B cell (primary cell): ENCODE measurements around the gene PFKFB3. TPM values are rescaled to one million over a fixed set of nuclear protein-coding genes. Genes with fewer than 3 reads are reported as not detected.

Experiments used
- ATAC-seq: fragments of 200-7000 bp; cut with Tn5 transposase; one replicate; pipeline ENCODE4 v1.10.0; 2021; ENCODE audit warnings: low read depth, mild to moderate bottlenecking, moderate number of reproducible peaks, moderate library complexity
- CTCF ChIA-PET: fragments of 350-600 bp; sonication (Branson Sonifier 250); formaldehyde crosslinking; loops from one replicate; lab custom pipeline; 2021; ENCODE audit warnings: antibody characterized with exemption, inconsistent platforms; lab: Charles Lee
- POLR2A ChIA-PET: fragments of 350-600 bp; sonication (Branson Sonifier 250); formaldehyde crosslinking; loops from one replicate; lab custom pipeline; 2021; ENCODE audit warnings: antibody characterized with exemption; lab: Charles Lee
- DNase-seq: peaks from one replicate; pipeline ENCODE4 v3.0.0; 2013
- H2AFZ ChIP-seq: 2 replicates; pipeline ENCODE4 v1.6.1; 2012; ENCODE audit warnings: mild to moderate bottlenecking, low read depth, low read length; ENCODE audit not compliant: insufficient read depth, poor library complexity, severe bottlenecking
- H3K27ac ChIP-seq, 2 donors: 1 replicate in 1 of 2; 2 replicates in 1 of 2; pipeline ENCODE4 v1.5.1; 2012 to 2013; ENCODE audit warnings: low read length in 2 of 2, mild to moderate bottlenecking in 2 of 2, moderate library complexity in 1 of 2
- H3K27me3 ChIP-seq, 4 experiments: fragments of 200-600 bp in 1 of 4; sonication (generic) in 1 of 4; replicated peaks in 1 of 4; 1 replicate in 2 of 4; 2 replicates in 2 of 4; pipeline versions ENCODE4 v1.6.1 to v1.7.0; 2013 to 2016; ENCODE audit warnings: low read length in 3 of 4, mild to moderate bottlenecking in 2 of 4, mixed read lengths in 1 of 4, moderate library complexity in 1 of 4; ENCODE audit not compliant: insufficient read depth in 4 of 4, control insufficient read depth in 3 of 4; ENCODE audit errors: control extremely low read depth in 1 of 4
- H3K36me3 ChIP-seq, 2 experiments: replicated peaks in 1 of 2; 1 replicate in 1 of 2; 2 replicates in 1 of 2; pipeline versions ENCODE4 v1.6.1 to v1.7.1; 2013; ENCODE audit warnings: low read length in 1 of 2; ENCODE audit not compliant: insufficient read depth in 2 of 2, control insufficient read depth in 1 of 2; ENCODE audit errors: control extremely low read depth in 1 of 2, extremely low read depth in 1 of 2
- H3K4me1 ChIP-seq, 2 donors: fragments of 200-600 bp in 1 of 2; sonication (generic) in 1 of 2; 1 replicate in 1 of 2; 2 replicates in 1 of 2; pipeline versions ENCODE4 v1.5.1 to v1.6.1; 2013 to 2017; ENCODE audit warnings: low read length in 2 of 2; ENCODE audit not compliant: control insufficient read depth in 2 of 2, insufficient read depth in 2 of 2
- H3K4me2 ChIP-seq: replicated peaks from 2 replicates; pipeline ENCODE3; 2012; ENCODE audit warnings: mild to moderate bottlenecking, low read depth, low read length; ENCODE audit not compliant: poor library complexity, severe bottlenecking
- H3K4me3 ChIP-seq, 5 experiments: fragments of 200-600 bp in 1 of 5; sonication (generic) in 1 of 5; 1 replicate in 3 of 5; 2 replicates in 2 of 5; pipeline versions ENCODE4 v1.5.1 to v1.7.0; 2011 to 2016; ENCODE audit warnings: low read length in 4 of 5, mild to moderate bottlenecking in 4 of 5, low read depth in 2 of 5, control low read depth in 1 of 5, moderate library complexity in 1 of 5; ENCODE audit not compliant: insufficient read depth in 1 of 5; ENCODE audit errors: control extremely low read depth in 1 of 5, extremely low read depth in 1 of 5
- H3K79me2 ChIP-seq: fragments of 200-600 bp; sonication (generic); one replicate; pipeline ENCODE4 v1.6.0; 2016; ENCODE audit warnings: low read length; ENCODE audit not compliant: control insufficient read depth, insufficient read depth
- H3K9ac ChIP-seq: fragments of 200-600 bp; sonication (generic); 2 replicates; pipeline ENCODE4 v1.6.1; 2017; ENCODE audit warnings: mild to moderate bottlenecking, low read length, moderate library complexity
- H3K9me3 ChIP-seq, 3 donors: one replicate each; pipeline versions ENCODE4 v1.6.1 to v1.7.1; 2013; ENCODE audit warnings: low read length in 2 of 3; ENCODE audit not compliant: control insufficient read depth in 2 of 3, insufficient read depth in 1 of 3; ENCODE audit errors: control extremely low read depth in 1 of 3
- H4K20me1 ChIP-seq: 2 replicates; pipeline ENCODE4 v1.6.0; 2012; ENCODE audit warnings: mild to moderate bottlenecking, low read length; ENCODE audit not compliant: insufficient read depth, control insufficient read depth, poor library complexity, severe bottlenecking
- H3K27ac Mint-ChIP-seq: one replicate; pipeline ENCODE4 v1.8.0; 2021; ENCODE audit warnings: mixed read lengths
- H3K27me3 Mint-ChIP-seq: one replicate; pipeline ENCODE4 v1.8.0; 2021; ENCODE audit warnings: mixed read lengths
- H3K4me1 Mint-ChIP-seq: one replicate; pipeline ENCODE4 v1.8.0; 2021; ENCODE audit warnings: mixed read lengths
- H3K4me3 Mint-ChIP-seq: one replicate; pipeline ENCODE4 v1.8.0; 2021; ENCODE audit warnings: mixed read lengths
- H3K9me3 Mint-ChIP-seq: one replicate; pipeline ENCODE4 v1.8.0; 2022; ENCODE audit warnings: mixed read lengths; ENCODE audit not compliant: insufficient read depth
- CTCF ChIP-seq: fragments of 200-600 bp; IDR thresholded peaks from one replicate; pipeline ENCODE4 v1.8.0; 2022; ENCODE audit warnings: antibody characterized with exemption, mild to moderate bottlenecking
- EZH2 ChIP-seq: IDR thresholded peaks from 2 replicates; pipeline ENCODE4 v1.6.1; 2012; ENCODE audit warnings: borderline replicate concordance, low read depth, mild to moderate bottlenecking, moderate library complexity, low read length; ENCODE audit not compliant: insufficient read depth, poor library complexity, severe bottlenecking
- WGBS: methylation state at CpG from one replicate; pipeline ENCODE4 v1.1.5; 2013; ENCODE audit warnings: missing lambda C conversion rate; ENCODE audit not compliant: insufficient coverage; 5-methylcytosine and 5-hydroxymethylcytosine counted together
- intact Hi-C: fragments of 100-400 bp; cut with micrococcal nuclease; formaldehyde crosslinking; loops from one replicate; pipeline ENCODE4 v1.10.0; 2022
- polyA plus RNA-seq: library from polyadenylated mRNA; depleted of rRNA; stranded (reverse); fragments of >200 nt; gene quantifications from 2 replicates; pipeline ENCODE4 v1.2.3, GENCODE V29; 2012
- total RNA-seq, 2 donors: library from RNA; stranded (reverse); fragments of 120-200 nt in 1 of 2; gene quantifications; 1 replicate in 1 of 2; 2 replicates in 1 of 2; pipeline versions ENCODE4 v1.2.3 to v1.2.4, GENCODE V29; 2013 to 2022

The PFKFB3 gene
- total and polyA plus RNA-seq, 2 donors (not counting 1 experiment from before 2014, with no cell fraction given), result 13.2 to 239 TPM

DNA sequence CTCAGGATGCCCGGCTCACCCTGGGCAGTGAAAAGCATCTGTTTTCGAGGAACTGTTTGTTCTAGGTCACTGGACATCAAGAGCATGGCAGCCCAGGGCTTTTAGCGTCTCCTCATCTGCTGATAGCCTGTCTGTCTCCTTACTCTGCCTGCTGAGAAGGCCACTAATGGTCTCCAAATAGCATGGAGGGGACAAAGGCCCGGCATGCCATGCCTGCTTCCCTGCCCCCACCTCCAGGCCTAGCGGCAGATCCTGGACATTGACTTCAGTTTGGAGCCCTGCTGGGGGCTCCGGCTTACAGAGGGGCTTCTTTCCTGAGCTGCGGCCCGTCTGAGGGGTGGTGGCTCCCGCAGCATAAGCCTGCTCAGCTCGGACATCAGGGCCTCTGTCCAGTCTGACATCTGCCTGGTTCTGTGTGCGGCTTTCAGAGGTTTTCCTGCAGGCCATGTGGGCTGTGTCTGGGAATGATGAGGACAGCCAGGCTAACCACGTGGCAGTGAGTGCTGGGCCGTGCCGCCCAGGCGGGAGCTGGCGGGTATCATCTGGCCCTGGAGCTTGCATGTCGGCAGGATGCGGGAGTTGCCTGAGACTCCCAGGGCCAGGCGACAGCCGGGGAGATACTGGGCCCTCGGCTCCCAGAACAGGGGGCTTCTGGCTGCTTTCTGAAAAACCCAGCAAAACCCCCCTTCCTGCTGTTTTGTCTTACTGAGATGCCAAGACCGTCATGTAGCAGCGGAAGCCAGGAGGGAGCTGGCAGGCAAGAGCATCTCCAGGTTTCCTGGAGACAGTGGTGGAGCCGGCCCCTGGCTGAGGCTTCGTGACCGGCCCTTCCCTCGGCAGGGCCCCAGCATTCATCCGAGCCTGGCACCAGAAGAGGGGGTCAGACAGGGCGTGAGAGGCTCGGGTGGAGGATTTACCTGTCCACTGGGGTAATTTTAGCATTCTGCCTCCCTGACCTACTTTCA is 9.2 kb downstream of the PFKFB3 start:
- no peaks in the 10 kb centered on the region for H3K27me3 Mint-ChIP-seq
- H3K9me3 ChIP-seq, result no peaks in the 10 kb centered on the region
- no peaks in the 10 kb centered on the region for H3K9me3 Mint-ChIP-seq
- H3K9ac ChIP-seq, result no peak overlapping the region
- H4K20me1 ChIP-seq, result peaks cover 45% of the 10 kb centered on the region
- no peak overlapping the region for H3K27ac Mint-ChIP-seq
- H3K4me3 ChIP-seq, result no peak overlapping the region
- H3K27ac ChIP-seq, result no peak overlapping the region
- POLR2A ChIA-PET, result interaction anchor here (0.6 kb wide), 1 partner anchor 30 kb away, joined by 3 read pairs; no protein-coding TSS in a partner anchor
- intact Hi-C loops, result no loop called here
- peaks cover 44% of the 10 kb centered on the region for H3K79me2 ChIP-seq
- H3K4me3 Mint-ChIP-seq, result no peak overlapping the region
- peaks cover 8 to 36% of the 10 kb centered on the region in 2 experiments for H3K36me3 ChIP-seq
- no peaks in the 10 kb centered on the region for H3K27me3 ChIP-seq
- 89% methylated on average over 28 of the region's 30 CpGs for WGBS
- CTCF ChIA-PET, result interaction anchor here (1.5 to 1.8 kb wide), 3 partner anchors 186 to 190 kb away, joined by 3 to 9 read pairs (median 3); no protein-coding TSS in a partner anchor
- no peak for TF ChIP-seq CTCF
- no peak for TF ChIP-seq EZH2
- no peak for DNase-seq
- H3K4me1 Mint-ChIP-seq, result peaks cover 18% of the 10 kb centered on the region
- ATAC-seq, result no peak
- no peak overlapping the region for H2AFZ ChIP-seq
- no peak overlapping the region for H3K4me2 ChIP-seq
- no peaks in the 10 kb centered on the region for H3K4me1 ChIP-seq

DNA sequence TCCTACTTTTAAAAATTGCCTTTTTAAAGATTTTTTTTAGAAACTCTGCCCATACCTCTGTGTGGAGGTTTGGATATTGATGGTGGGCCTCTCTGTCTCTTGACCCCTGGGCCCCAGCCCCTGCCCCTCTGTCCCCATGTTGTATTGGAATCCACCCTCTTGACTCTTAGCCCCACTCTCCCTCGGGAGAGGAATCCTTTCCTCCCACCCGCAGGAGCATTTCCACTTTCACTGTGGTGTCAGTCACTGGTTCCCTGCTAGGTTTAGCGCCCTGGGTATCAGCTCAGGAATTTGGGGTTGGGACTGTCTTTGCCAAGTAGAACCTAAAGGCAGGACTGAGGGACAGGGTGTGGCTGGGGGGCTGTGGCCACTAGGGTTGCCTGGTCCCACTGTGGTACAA is 10.1 kb downstream of the PFKFB3 start:
- Histone ChIP-seq H3K9ac (no peak overlapping the region), H3K27ac (no peak overlapping the region), H3K4me2 (no peak overlapping the region), H3K27me3 (no peaks in the 10 kb centered on the region), H3K9me3 (no peaks in the 10 kb centered on the region), H3K79me2 (peaks cover 40% of the 10 kb centered on the region), H2AFZ (no peak overlapping the region), H3K36me3 (peaks cover 8 to 44% of the 10 kb centered on the region in 2 experiments), H3K4me1 (no peaks in the 10 kb centered on the region), H4K20me1 (peaks cover 40% of the 10 kb centered on the region), H3K4me3 (no peak overlapping the region)
- DNase-seq, result no peak
- CTCF ChIA-PET, result interaction anchor here (1.5 to 1.8 kb wide), 2 partner anchors 185 to 189 kb away, joined by 3 to 9 read pairs; no protein-coding TSS in a partner anchor
- no peaks in the 10 kb centered on the region for H3K9me3 Mint-ChIP-seq
- POLR2A ChIA-PET, result no interaction called here
- H3K27me3 Mint-ChIP-seq, result no peaks in the 10 kb centered on the region
- ATAC-seq, result no peak
- WGBS, result 100% methylated on average over 2 of the region's 3 CpGs
- no peak overlapping the region for H3K27ac Mint-ChIP-seq
- H3K4me3 Mint-ChIP-seq, result no peak overlapping the region
- TF ChIP-seq EZH2 (no peak), CTCF (no peak)
- intact Hi-C loops, result no loop called here
- peaks cover 15% of the 10 kb centered on the region for H3K4me1 Mint-ChIP-seq
